SK-N-MC (cell line): ENCODE measurements around the gene RRBP1.

Source experiments
- EZH2 ChIP-seq: fragments of 200-600 bp; sonication (generic); IDR thresholded peaks from one replicate; pipeline ENCODE4 v1.6.1; 2017; ENCODE audit warnings: antibody characterized with exemption
- FOXP2 ChIP-seq: optimal IDR thresholded peaks from 2 replicates; pipeline ENCODE3; 2011; ENCODE audit warnings: mild to moderate bottlenecking, moderate library complexity; ENCODE audit not compliant: insufficient read depth; ENCODE audit errors: extremely low read length, control extremely low read depth
- POLR2AphosphoS5 ChIP-seq: IDR thresholded peaks from 2 replicates; pipeline ENCODE4 v1.6.1; 2012; ENCODE audit warnings: mild to moderate bottlenecking, low read depth, low read length, borderline replicate concordance

- TF ChIP-seq POLR2AphosphoS5 (no peak), EZH2 (no peak), FOXP2 (no peak)
Observed at GRCh38 chr20:17673084-17673483, 9.0 kb downstream of the RRBP1 start.
